Dedifferentiated amniotic fluid mesenchymal stem cell (primary cell): ENCODE results near the gene MED23.

Source experiments
- DNase-seq: peaks from one replicate; pipeline ENCODE4 v3.0.0-alpha.2; 2016; ENCODE audit errors: extremely low spot score

Gene MED23

GRCh38 chr6:131640100-131640499 is 12.1 kb upstream of the MED23 start:
- DNase-seq = no peak

GRCh38 chr6:131638013-131638412 is 10.0 kb upstream of the MED23 start:
- DNase-seq = no peak

GRCh38 chr6:131636880-131637792 is 9.1 kb upstream of the MED23 start, which contains the start of gene ENPP3:
Gene ENPP3 (plus strand): TSS chr6:131637302. CDS start chr6:131637385, 83 bp downstream.
- DNase-seq = no peak

- no peak for DNase-seq
These were observed 7.6 kb upstream of the MED23 start for GRCh38 chr6:131635384-131636340.

GRCh38 chr6:131631625-131632289 is 3.7 kb upstream of the MED23 start:
- no peak for DNase-seq

- no peak for DNase-seq
These were observed 1.6 kb upstream of the MED23 start for GRCh38 chr6:131629651-131630050.

GRCh38 chr6:131628726-131629125 is 684 bp upstream of the MED23 start:
- no peak for DNase-seq

GRCh38 chr6:131615275-131615674 is 12.8 kb downstream of the MED23 start:
- no peak for DNase-seq

GRCh38 chr6:131613296-131613925 is 14.6 kb downstream of the MED23 start:
- no peak for DNase-seq

- DNase-seq = peak; percentile 80
These were observed 25.2 kb downstream of the MED23 start for GRCh38 chr6:131602781-131603312.

- DNase-seq = no peak
These were observed 27.3 kb downstream of the MED23 start for GRCh38 chr6:131600716-131601115.

- DNase-seq = no peak
These were observed 30.6 kb downstream of the MED23 start for GRCh38 chr6:131597446-131597845.

GRCh38 chr6:131594074-131594473 is 34.0 kb downstream of the MED23 start:
- DNase-seq = no peak

GRCh38 chr6:131592935-131593334 is 35.1 kb downstream of the MED23 start:
- DNase-seq = no peak

GRCh38 chr6:131588643-131589042 is 39.4 kb downstream of the MED23 start:
- no peak for DNase-seq

- DNase-seq = no peak
These were observed 40.1 kb downstream of the MED23 start for GRCh38 chr6:131587909-131588308.

- DNase-seq = no peak
These were observed 41.5 kb downstream of the MED23 start for GRCh38 chr6:131586543-131586942.

- DNase-seq = no peak
These were observed 46.5 kb downstream of the MED23 start for GRCh38 chr6:131581523-131581922.

- DNase-seq = no peak
These were observed 52.1 kb downstream of the MED23 start for GRCh38 chr6:131575834-131576478.

- DNase-seq = no peak
These were observed 53.4 kb downstream of the MED23 start for GRCh38 chr6:131574686-131575085.

GRCh38 chr6:131574133-131574532 is 53.9 kb downstream of the MED23 start:
- no peak for DNase-seq
